Endometrium (tissue), 2 donors: ENCODE data around the gene HYAL3.

Source experiments
- FAIRE-seq: peaks from 2 replicates; lab custom pipeline; 2012; peaks lifted over from hg19 to GRCh38; lab: Jason Lieb, UNC
- donor health status: control.
- donor health status: control.

Gene HYAL3

GRCh38 chr3:50298836-50299637 is at the start of gene HYAL3, which contains the start of gene NAA80:
TSS of gene HYAL3 (minus strand) at chr3:50299405. CDS start at chr3:50295602, 3,803 bp downstream.
TSS of gene NAA80 (minus strand) at chr3:50299405. CDS start at chr3:50297463, 1,942 bp downstream.
- peak; percentile 95 for FAIRE-seq

- FAIRE-seq: peak; percentile 82
Observed at GRCh38 chr3:50347187-50347813, 48.1 kb upstream of the HYAL3 start.

- no peak for FAIRE-seq
Observed at GRCh38 chr3:50345586-50346234, 46.5 kb upstream of the HYAL3 start, which contains the start of gene ZMYND10. TSS of gene ZMYND10 (minus strand) at chr3:50345732. CDS start at chr3:50345579, 153 bp downstream.

GRCh38 chr3:50345008-50345407 is 45.8 kb upstream of the HYAL3 start:
- FAIRE-seq: no peak

- FAIRE-seq: no peak
Observed at GRCh38 chr3:50342813-50343633, 43.8 kb upstream of the HYAL3 start.

GRCh38 chr3:50341996-50342650 is 42.9 kb upstream of the HYAL3 start:
- FAIRE-seq: no peak

- no peak for FAIRE-seq
Observed at GRCh38 chr3:50341537-50341936, 42.3 kb upstream of the HYAL3 start.

- no peak for FAIRE-seq
Observed at GRCh38 chr3:50340448-50341329, 41.5 kb upstream of the HYAL3 start, which contains the start of gene RASSF1. TSS of gene RASSF1 (minus strand) at chr3:50340836. CDS start at chr3:50340805, 31 bp downstream.

- no peak for FAIRE-seq
Observed at GRCh38 chr3:50340147-50340447, 40.9 kb upstream of the HYAL3 start.

GRCh38 chr3:50339485-50340146 is 40.4 kb upstream of the HYAL3 start:
- FAIRE-seq: no peak

GRCh38 chr3:50338965-50339364 is 39.8 kb upstream of the HYAL3 start:
- FAIRE-seq: no peak

- peak; percentile 95 for FAIRE-seq
Observed at GRCh38 chr3:50337175-50337861, 38.1 kb upstream of the HYAL3 start.

- FAIRE-seq: no peak
Observed at GRCh38 chr3:50336452-50337174, 37.4 kb upstream of the HYAL3 start.

- FAIRE-seq: no peak
Observed at GRCh38 chr3:50334339-50335075, 35.3 kb upstream of the HYAL3 start.

GRCh38 chr3:50333744-50334328 is 34.6 kb upstream of the HYAL3 start:
- FAIRE-seq: no peak

- FAIRE-seq: no peak
Observed at GRCh38 chr3:50331364-50331907, 32.2 kb upstream of the HYAL3 start.

GRCh38 chr3:50330330-50330729 is 31.1 kb upstream of the HYAL3 start:
- no peak for FAIRE-seq
